NCI-H1694 (cell line): ENCODE results near the gene RPIA.
A peak's percentile ranks its signal among the peaks of the same experiment; 100 is the strongest.
"Not testable (repeated sequence)": the region's sequence is repeated elsewhere in the genome, so short reads cannot be mapped to it uniquely, and the experiment has no call there.

ENCODE experiments used
- DNase-seq: peaks from one replicate; lab custom pipeline; 2025; lab: John Stamatoyannopoulos, UW

The RPIA gene

GRCh38 chr2:88691339-88692183 is at the start of gene RPIA:
RPIA (plus strand) TSS chr2:88691673; CDS start chr2:88691699, 26 bp downstream.
- DNase-seq, result peak; percentile 95

- no peak for DNase-seq
These were observed 49.2 kb upstream of the RPIA start for GRCh38 chr2:88642278-88642677.

GRCh38 chr2:88645291-88645882 is 46.1 kb upstream of the RPIA start:
- not testable (repeated sequence) for DNase-seq

- no peak for DNase-seq
These were observed 39.8 kb upstream of the RPIA start for GRCh38 chr2:88651646-88652045.

GRCh38 chr2:88654714-88655113 is 36.8 kb upstream of the RPIA start:
- DNase-seq, result no peak

- DNase-seq, result no peak
These were observed 34.8 kb upstream of the RPIA start for GRCh38 chr2:88656690-88657089.

GRCh38 chr2:88657131-88657530 is 34.3 kb upstream of the RPIA start:
- no peak for DNase-seq

- DNase-seq, result no peak
These were observed 33.1 kb upstream of the RPIA start for GRCh38 chr2:88658326-88658725.

- DNase-seq, result no peak
These were observed 32.5 kb upstream of the RPIA start for GRCh38 chr2:88658881-88659537.

GRCh38 chr2:88659538-88659915 is 31.9 kb upstream of the RPIA start:
- DNase-seq, result no peak

GRCh38 chr2:88660622-88661021 is 30.9 kb upstream of the RPIA start:
- no peak for DNase-seq

- no peak for DNase-seq
These were observed 24.9 kb upstream of the RPIA start for GRCh38 chr2:88666576-88666975.

- DNase-seq, result no peak
These were observed 24.3 kb upstream of the RPIA start for GRCh38 chr2:88667219-88667618.

GRCh38 chr2:88668862-88669261 is 22.6 kb upstream of the RPIA start:
- no peak for DNase-seq

- DNase-seq, result peak; percentile 44
These were observed 21.8 kb upstream of the RPIA start for GRCh38 chr2:88669482-88670214.

GRCh38 chr2:88671786-88672427 is 19.6 kb upstream of the RPIA start:
- DNase-seq, result peak; percentile 56

GRCh38 chr2:88673363-88673762 is 18.1 kb upstream of the RPIA start:
- no peak for DNase-seq

- no peak for DNase-seq
These were observed 11.1 kb upstream of the RPIA start for GRCh38 chr2:88680266-88680902.

GRCh38 chr2:88680916-88681315 is 10.6 kb upstream of the RPIA start:
- DNase-seq, result no peak

GRCh38 chr2:88683160-88684021 is 8.1 kb upstream of the RPIA start:
- no peak for DNase-seq
